PC-3 (cell line): ENCODE results near the gene CTSA. TPM values are rescaled to one million over a fixed set of nuclear protein-coding genes. Genes with fewer than 3 reads are reported as not detected.

Source experiments
- ATAC-seq: fragments of 200-7000 bp; cut with Tn5 transposase; 2 replicates; pipeline ENCODE4 v1.9.1; 2020; ENCODE audit warnings: mild to moderate bottlenecking, moderate library complexity
- BruUV-seq: library from RNA; stranded (reverse); fragments of 400-500 nt; replicated peaks from 2 replicates; lab custom pipeline; 2021; lab: Mats Ljungman, UMichigan
- CTCF ChIA-PET: fragments of 300-600 bp; sonication (Branson Sonifier 250); formaldehyde crosslinking; loops from one replicate; lab custom pipeline; 2022; ENCODE audit warnings: antibody characterized with exemption; lab: Charles Lee
- POLR2A ChIA-PET: fragments of 300-600 bp; sonication (Branson Sonifier 250); formaldehyde crosslinking; loops from one replicate; lab custom pipeline; 2022; ENCODE audit warnings: antibody characterized with exemption; ENCODE audit not compliant: unreplicated experiment; lab: Charles Lee
- DNase-seq: peaks from one replicate; pipeline ENCODE4 v3.0.0-alpha.2; 2015
- H2AFZ ChIP-seq: fragments of 300-600 bp; sonication (generic); 2 replicates; pipeline ENCODE4 v1.6.0; 2016; ENCODE audit warnings: antibody characterized with exemption, low read length
- H3F3A ChIP-seq: fragments of 300-600 bp; sonication (generic); one replicate; pipeline ENCODE4 v1.6.0; 2017; ENCODE audit warnings: antibody characterized with exemption, low read length, control low read depth, mild to moderate bottlenecking; ENCODE audit not compliant: unreplicated experiment
- H3K27ac ChIP-seq: fragments of 300-600 bp; sonication (generic); 2 replicates; pipeline ENCODE4 v1.5.1; 2016; ENCODE audit warnings: mild to moderate bottlenecking, low read length
- H3K27me3 ChIP-seq: fragments of 300-600 bp; sonication (generic); 2 replicates; pipeline ENCODE4 v1.6.1; 2016; ENCODE audit warnings: low read length, mixed read lengths
- H3K36me3 ChIP-seq: fragments of 300-600 bp; sonication (generic); 2 replicates; pipeline ENCODE4 v1.6.1; 2016; ENCODE audit warnings: low read depth, mixed run types, low read length, mixed read lengths
- H3K4me1 ChIP-seq: fragments of 300-600 bp; sonication (generic); 2 replicates; pipeline ENCODE4 v1.5.1; 2016; ENCODE audit warnings: low read length; ENCODE audit not compliant: insufficient read depth
- H3K4me2 ChIP-seq: fragments of 300-600 bp; sonication (generic); 2 replicates; pipeline ENCODE4 v1.6.0; 2016; ENCODE audit warnings: low read length
- H3K4me3 ChIP-seq: fragments of 300-600 bp; sonication (generic); 2 replicates; pipeline ENCODE4 v1.5.1; 2016; ENCODE audit warnings: mild to moderate bottlenecking, low read length, mixed read lengths
- H3K79me2 ChIP-seq: fragments of 300-600 bp; sonication (generic); 2 replicates; pipeline ENCODE4 v1.6.1; 2017; ENCODE audit warnings: low read length, mixed read lengths
- H3K9ac ChIP-seq: fragments of 300-600 bp; sonication (generic); 2 replicates; pipeline ENCODE4 v1.6.0; 2016; ENCODE audit warnings: mild to moderate bottlenecking, low read length
- H3K9me2 ChIP-seq: fragments of 300-600 bp; sonication (generic); replicated peaks from 2 replicates; pipeline ENCODE4 v1.6.1; 2016; ENCODE audit warnings: mixed run types, low read length, mixed read lengths
- H3K9me3 ChIP-seq: fragments of 300-600 bp; sonication (generic); 2 replicates; pipeline ENCODE4 v1.6.1; 2016; ENCODE audit warnings: low read length, mixed read lengths
- H4K20me1 ChIP-seq: fragments of 300-600 bp; sonication (generic); 2 replicates; pipeline ENCODE4 v1.6.1; 2016; ENCODE audit warnings: low read length, mixed read lengths
- CTCF ChIP-seq: fragments of 300-600 bp; sonication (generic); conservative IDR thresholded peaks from 2 replicates; pipeline ENCODE4 v1.5.1; 2017; ENCODE audit warnings: antibody characterized with exemption, low read depth, mild to moderate bottlenecking, low read length
- EZH2 ChIP-seq: fragments of 300-600 bp; sonication (generic); IDR thresholded peaks from one replicate; pipeline ENCODE4 v1.6.1; 2017; ENCODE audit warnings: antibody characterized with exemption, mild to moderate bottlenecking, low read length; ENCODE audit not compliant: unreplicated experiment
- EZH2phosphoT487 ChIP-seq: fragments of 300-600 bp; sonication (generic); IDR thresholded peaks from 2 replicates; pipeline ENCODE4 v1.6.1; 2018; ENCODE audit warnings: mild to moderate bottlenecking, antibody characterized with exemption, low read length, borderline replicate concordance
- intact Hi-C: fragments of 100-400 bp; cut with micrococcal nuclease; formaldehyde crosslinking; loops from 2 replicates; pipeline ENCODE4 v1.9.0; 2023
- total RNA-seq: library from RNA; depleted of rRNA; stranded (reverse); fragments of >200 nt; gene quantifications from 2 replicates; pipeline ENCODE4 v1.2.3, GENCODE V29; 2014

Gene CTSA
- total RNA-seq, 1 experiment from 2014 or later = 129 TPM

DNA sequence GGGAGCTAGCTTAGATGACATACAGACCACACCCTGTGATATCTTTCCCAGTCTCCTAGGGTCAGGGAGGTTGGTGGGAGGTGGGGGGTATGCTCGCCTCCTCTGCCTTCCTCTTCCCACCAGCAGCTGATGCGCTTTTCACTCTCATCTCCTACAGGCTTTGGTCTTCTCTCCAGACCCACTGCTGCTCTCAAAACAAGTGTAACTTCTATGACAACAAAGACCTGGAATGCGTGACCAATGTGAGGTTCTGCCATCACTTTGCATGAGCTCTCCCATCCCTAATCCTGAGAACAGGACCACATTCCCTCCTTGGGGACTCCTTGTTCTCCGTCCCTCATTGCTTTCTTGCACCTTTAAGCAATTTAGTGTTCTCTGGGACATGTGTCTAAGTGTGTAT is 2.7 kb downstream of the CTSA start:
- no peak overlapping the region for H2AFZ ChIP-seq
- H3K9me2 ChIP-seq = no peaks in the 10 kb centered on the region
- H3K4me3 ChIP-seq = no peak overlapping the region
- H3K9me3 ChIP-seq = no peaks in the 10 kb centered on the region
- intact Hi-C loops = loop anchor here (5.0 kb wide), 1 partner anchor 82 kb away; the partner anchor contains the start of gene UBE2C
- CTCF ChIA-PET = no interaction called here
- H3K27ac ChIP-seq = no peak overlapping the region
- no peak overlapping the region for H3K9ac ChIP-seq
- no TSS peak for BruUV-seq
- TF ChIP-seq EZH2 (no peak), EZH2phosphoT487 (no peak), CTCF (no peak)
- peaks cover 16% of the 10 kb centered on the region; the same call in 1 of the 2 replicates for H3K36me3 ChIP-seq
- POLR2A ChIA-PET = no interaction called here
- no peaks in the 10 kb centered on the region for H4K20me1 ChIP-seq
- H3K27me3 ChIP-seq = no peaks in the 10 kb centered on the region
- peaks cover 23% of the 10 kb centered on the region for H3K4me1 ChIP-seq
- H3F3A ChIP-seq = no peaks in the 10 kb centered on the region
- 0 out of 2 replicates have a peak, but pooled peaks cover 10% of the 10 kb centered on the region for H3K79me2 ChIP-seq
- ATAC-seq (no peak), DNase-seq (no peak)
- H3K4me2 ChIP-seq = no peak overlapping the region

GRCh38 chr20:45894797-45895196 is 3.7 kb downstream of the CTSA start:
- Histone ChIP-seq H4K20me1 (no peaks in the 10 kb centered on the region), H3K4me3 (no peak overlapping the region), H3F3A (no peaks in the 10 kb centered on the region), H3K9ac (no peak overlapping the region), H3K79me2 (0 out of 2 replicates have a peak, but pooled peaks cover 10% of the 10 kb centered on the region), H3K4me1 (peaks cover 23% of the 10 kb centered on the region), H3K9me3 (no peaks in the 10 kb centered on the region), H3K36me3 (peaks cover 16% of the 10 kb centered on the region; the same call in 1 of the 2 replicates), H3K4me2 (no peak overlapping the region), H3K9me2 (no peaks in the 10 kb centered on the region), H3K27ac (no peak overlapping the region), H2AFZ (no peak overlapping the region), H3K27me3 (no peaks in the 10 kb centered on the region)
- intact Hi-C loops = loop anchor here (5.0 kb wide), 1 partner anchor 82 kb away; the partner anchor contains the start of gene UBE2C
- ChIA-PET CTCF (no interaction called here), POLR2A (no interaction called here)
- no peak for TF ChIP-seq EZH2
- no peak for TF ChIP-seq CTCF
- TF ChIP-seq EZH2phosphoT487 = no peak
- DNase-seq = no peak
- BruUV-seq = no TSS peak
- ATAC-seq = no peak

DNA sequence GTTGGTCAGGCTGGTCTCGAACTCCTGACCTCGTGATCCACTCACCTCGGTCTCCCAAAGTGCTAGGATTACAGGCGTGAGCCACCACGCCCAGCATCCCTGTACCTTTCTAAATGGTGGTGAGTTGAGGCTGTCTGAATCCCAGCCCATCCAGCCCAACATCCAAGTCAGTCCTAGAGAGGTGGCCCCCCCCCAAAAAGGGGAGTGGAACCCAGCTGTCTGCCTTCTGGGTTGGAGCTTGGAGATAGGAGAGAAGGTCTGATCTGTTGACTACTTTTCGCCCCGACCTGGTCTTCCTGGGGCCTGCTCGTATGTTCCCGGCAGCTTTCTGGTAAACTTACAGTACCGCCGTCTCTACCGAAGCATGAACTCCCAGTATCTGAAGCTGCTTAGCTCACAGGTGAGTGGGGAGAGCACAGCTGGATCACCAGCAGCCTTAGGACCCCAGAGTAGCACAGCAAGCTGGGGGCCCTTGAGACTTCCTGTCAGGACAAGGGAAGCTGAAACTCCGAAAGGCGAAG is 5.6 kb downstream of the CTSA start:
- no peaks in the 10 kb centered on the region for H3K27me3 ChIP-seq
- ATAC-seq (no peak), DNase-seq (no peak)
- no peak for TF ChIP-seq CTCF
- no peak for TF ChIP-seq EZH2
- no peak for TF ChIP-seq EZH2phosphoT487
- BruUV-seq = no TSS peak
- no peak overlapping the region for H3K9ac ChIP-seq
- H3K9me2 ChIP-seq = no peaks in the 10 kb centered on the region
- H3F3A ChIP-seq = no peaks in the 10 kb centered on the region
- CTCF ChIA-PET = no interaction called here
- intact Hi-C loops = no loop called here
- H3K9me3 ChIP-seq = no peaks in the 10 kb centered on the region
- no peaks in the 10 kb centered on the region for H4K20me1 ChIP-seq
- POLR2A ChIA-PET = no interaction called here
- no peak overlapping the region for H3K4me2 ChIP-seq
- 0 out of 2 replicates have a peak, but pooled peaks cover 7% of the 10 kb centered on the region for H3K79me2 ChIP-seq
- no peak overlapping the region for H2AFZ ChIP-seq
- H3K4me3 ChIP-seq = no peak overlapping the region
- H3K4me1 ChIP-seq = peaks cover 16% of the 10 kb centered on the region
- peaks cover 16% of the 10 kb centered on the region; the same call in 1 of the 2 replicates for H3K36me3 ChIP-seq
- no peak overlapping the region for H3K27ac ChIP-seq
